NCI-H446 (cell line): ENCODE measurements around the gene GABRG3.

ENCODE experiments used
- DNase-seq, 2 experiments: peaks; one replicate each; lab custom pipeline; 2025; lab: John Stamatoyannopoulos, UW

The GABRG3 gene

GRCh38 chr15:27418726-27419125, 447.7 kb downstream of the GABRG3 start:
- DNase-seq, result no peak

- no peak for DNase-seq
These were observed 452.0 kb downstream of the GABRG3 start for GRCh38 chr15:27422997-27423396.

GRCh38 chr15:27426805-27427204, 455.8 kb downstream of the GABRG3 start:
- peak; percentile 23 to 60 for DNase-seq

- peak in 1 of 2 experiments; percentile 19 for DNase-seq
These were observed 456.3 kb downstream of the GABRG3 start for GRCh38 chr15:27427276-27427675.

GRCh38 chr15:27428151-27428550, 457.2 kb downstream of the GABRG3 start:
- DNase-seq, result no peak

- DNase-seq, result no peak
These were observed 458.6 kb downstream of the GABRG3 start for GRCh38 chr15:27429577-27429976.

GRCh38 chr15:27433604-27434003, 462.6 kb downstream of the GABRG3 start:
- DNase-seq, result no peak

- no peak for DNase-seq
These were observed 467.7 kb downstream of the GABRG3 start for GRCh38 chr15:27438403-27439375.

- DNase-seq, result no peak
These were observed 470.1 kb downstream of the GABRG3 start for GRCh38 chr15:27441120-27441519.

GRCh38 chr15:27448234-27448633, 477.3 kb downstream of the GABRG3 start:
- DNase-seq, result no peak

- no peak for DNase-seq
These were observed 478.0 kb downstream of the GABRG3 start for GRCh38 chr15:27448986-27449385.

GRCh38 chr15:27449941-27450340, 479.0 kb downstream of the GABRG3 start:
- no peak for DNase-seq

- no peak for DNase-seq
These were observed 483.5 kb downstream of the GABRG3 start for GRCh38 chr15:27454281-27455075.

GRCh38 chr15:27456807-27457206, 485.8 kb downstream of the GABRG3 start:
- no peak for DNase-seq

GRCh38 chr15:27457766-27458165, 486.8 kb downstream of the GABRG3 start:
- DNase-seq, result no peak

- no peak for DNase-seq
These were observed 487.5 kb downstream of the GABRG3 start for GRCh38 chr15:27458345-27459084.

- no peak for DNase-seq
These were observed 488.9 kb downstream of the GABRG3 start for GRCh38 chr15:27459836-27460235.

GRCh38 chr15:27461181-27461580, 490.2 kb downstream of the GABRG3 start:
- no peak for DNase-seq

GRCh38 chr15:27463525-27464088, 492.6 kb downstream of the GABRG3 start:
- DNase-seq, result no peak

- no peak for DNase-seq
These were observed 494.1 kb downstream of the GABRG3 start for GRCh38 chr15:27464941-27465612.

GRCh38 chr15:27466758-27467157, 495.8 kb downstream of the GABRG3 start:
- no peak for DNase-seq
